Measurements from ENCODE around the gene GLS. TPM values are rescaled to one million over a fixed set of nuclear protein-coding genes. Genes with fewer than 3 reads are reported as not detected.

GLS gene
- total RNA-seq, 1 experiment from 2014 or later = 97.4 TPM

GRCh38 chr2:190838492-190838910, 42.1 kb upstream of the GLS start:
- BruUV-seq (replicated peaks) = no TSS peak
- no peaks in the 10 kb centered on the region for H3K9me3 ChIP-seq (ENCODE audit: control insufficient read depth in 1 of 2, insufficient read depth in 1 of 2, low read depth in 1 of 2, low read length in 2 of 2)
- RAD21 ChIA-PET (ENCODE audit: low non-redundant PET in 1 of 2, low total read pairs in 2 of 2, uncharacterized antibody in 2 of 2, unreplicated experiment in 2 of 2) = no interaction called here
- DNase-seq (ENCODE audit: low read depth, low spot score) = no peak
- CTCF ChIA-PET = interaction anchor here (0.8 kb wide), 1 partner anchor 13 kb away, joined by 3 read pairs; no protein-coding TSS in a partner anchor
- H3K4me1 ChIP-seq (ENCODE audit: control insufficient read depth in 1 of 2, insufficient read depth in 2 of 2, low read length in 2 of 2) = peaks cover 34 to 76% of the 10 kb centered on the region in 2 experiments
- POLR2A ChIA-PET = interaction anchor here (1.1 kb wide), 1 partner anchor 43 kb away, joined by 3 read pairs; no protein-coding TSS in a partner anchor
- H2AFZ ChIP-seq (ENCODE audit: low read depth, low read length, poor library complexity, severe bottlenecking) = no peak overlapping the region
- no peaks in the 10 kb centered on the region for H3K9me2 ChIP-seq (ENCODE audit: insufficient read depth)
- H3K9ac ChIP-seq (ENCODE audit: low read length) = no peak overlapping the region
- peak; percentile 41 for ATAC-seq
- H3K27ac ChIP-seq (ENCODE audit: low read depth, low read length) = no peak overlapping the region
- H3K4me3 ChIP-seq (replicated peaks in 1 of 2; ENCODE audit: low read depth in 1 of 2, low read length in 2 of 2) = no peak overlapping the region
- no peaks in the 10 kb centered on the region for H3K79me2 ChIP-seq (ENCODE audit: insufficient read depth, low read length)
- H3K27me3 ChIP-seq (ENCODE audit: insufficient read depth, low read length) = no peaks in the 10 kb centered on the region
- intact Hi-C loops (cut with micrococcal nuclease) = no loop called here
- H4K20me1 ChIP-seq (ENCODE audit: insufficient read depth) = no peaks in the 10 kb centered on the region
- H3K4me2 ChIP-seq (ENCODE audit: low read length) = peak overlapping the region; percentile 52
- no peaks in the 10 kb centered on the region for H3K36me3 ChIP-seq (ENCODE audit: control insufficient read depth in 1 of 2, insufficient read depth in 2 of 2, low read length in 2 of 2)
- no peak for TF ChIP-seq ELF1 (IDR thresholded peaks at IDR 0.05; ENCODE audit: borderline replicate concordance, low read depth)
- TF ChIP-seq ZFX (IDR thresholded peaks at IDR 0.05) = no peak
- no peak for TF ChIP-seq MAX (IDR thresholded peaks at IDR 0.05)
- TF ChIP-seq FOSL1 (IDR thresholded peaks at IDR 0.05; ENCODE audit: low read depth) = peak; percentile 50
- no peak for TF ChIP-seq EZH2phosphoT487 (IDR thresholded peaks at IDR 0.05; ENCODE audit: borderline replicate concordance)
- TF ChIP-seq CEBPB (IDR thresholded peaks at IDR 0.05; ENCODE audit: low read depth) = no peak
- TF ChIP-seq EGR1 (IDR thresholded peaks at IDR 0.05; ENCODE audit: low read depth) = no peak
- TF ChIP-seq, protein P1, sequence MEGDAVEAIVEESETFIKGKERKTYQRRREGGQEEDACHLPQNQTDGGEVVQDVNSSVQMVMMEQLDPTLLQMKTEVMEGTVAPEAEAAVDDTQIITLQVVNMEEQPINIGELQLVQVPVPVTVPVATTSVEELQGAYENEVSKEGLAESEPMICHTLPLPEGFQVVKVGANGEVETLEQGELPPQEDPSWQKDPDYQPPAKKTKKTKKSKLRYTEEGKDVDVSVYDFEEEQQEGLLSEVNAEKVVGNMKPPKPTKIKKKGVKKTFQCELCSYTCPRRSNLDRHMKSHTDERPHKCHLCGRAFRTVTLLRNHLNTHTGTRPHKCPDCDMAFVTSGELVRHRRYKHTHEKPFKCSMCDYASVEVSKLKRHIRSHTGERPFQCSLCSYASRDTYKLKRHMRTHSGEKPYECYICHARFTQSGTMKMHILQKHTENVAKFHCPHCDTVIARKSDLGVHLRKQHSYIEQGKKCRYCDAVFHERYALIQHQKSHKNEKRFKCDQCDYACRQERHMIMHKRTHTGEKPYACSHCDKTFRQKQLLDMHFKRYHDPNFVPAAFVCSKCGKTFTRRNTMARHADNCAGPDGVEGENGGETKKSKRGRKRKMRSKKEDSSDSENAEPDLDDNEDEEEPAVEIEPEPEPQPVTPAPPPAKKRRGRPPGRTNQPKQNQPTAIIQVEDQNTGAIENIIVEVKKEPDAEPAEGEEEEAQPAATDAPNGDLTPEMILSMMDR (IDR thresholded peaks at IDR 0.05 in 2 of 3, conservative IDR thresholded peaks at IDR 0.05 in 1 of 3; ENCODE audit: borderline replicate concordance in 1 of 3, insufficient read depth in 1 of 3, low read depth in 2 of 3, low read length in 2 of 3) = no peak
- TF ChIP-seq ZNF274 (IDR thresholded peaks at IDR 0.05; ENCODE audit: low read depth, low read length) = no peak
- TF ChIP-seq EZH2 (IDR thresholded peaks at IDR 0.05) = no peak
- no peak for TF ChIP-seq YY1 (IDR thresholded peaks at IDR 0.05; ENCODE audit: extremely low read depth, insufficient replicate concordance, low read depth, low read length)
- no peak for TF ChIP-seq SIN3A (IDR thresholded peaks at IDR 0.05; ENCODE audit: low read depth)
- no peak; the same call in 1 of the 2 replicates for TF ChIP-seq JUND (IDR thresholded peaks at IDR 0.05)
- TF ChIP-seq SRF (IDR thresholded peaks at IDR 0.05; ENCODE audit: low read depth) = no peak
- no peak for TF ChIP-seq CBX3 (IDR thresholded peaks at IDR 0.05; ENCODE audit: low read depth)
- TF ChIP-seq SP1 (IDR thresholded peaks at IDR 0.05; ENCODE audit: low read depth) = peak; percentile 46; the same call in 1 of the 2 replicates
- peak; percentile 25 for TF ChIP-seq ZBTB33 (IDR thresholded peaks at IDR 0.05; ENCODE audit: extremely low read depth, insufficient replicate concordance, low read length)
- TF ChIP-seq POLR2AphosphoS5 (IDR thresholded peaks at IDR 0.05; ENCODE audit: low read depth, low read length) = no peak
- TF ChIP-seq TCF7L2 (IDR thresholded peaks at IDR 0.05; ENCODE audit: borderline replicate concordance, extremely low read depth, insufficient read depth, insufficient read length) = no peak
- TF ChIP-seq POLR2A (IDR thresholded peaks at IDR 0.05; ENCODE audit: borderline replicate concordance, extremely low read depth, insufficient read depth, insufficient read length) = no peak
- TF ChIP-seq, protein P2, sequence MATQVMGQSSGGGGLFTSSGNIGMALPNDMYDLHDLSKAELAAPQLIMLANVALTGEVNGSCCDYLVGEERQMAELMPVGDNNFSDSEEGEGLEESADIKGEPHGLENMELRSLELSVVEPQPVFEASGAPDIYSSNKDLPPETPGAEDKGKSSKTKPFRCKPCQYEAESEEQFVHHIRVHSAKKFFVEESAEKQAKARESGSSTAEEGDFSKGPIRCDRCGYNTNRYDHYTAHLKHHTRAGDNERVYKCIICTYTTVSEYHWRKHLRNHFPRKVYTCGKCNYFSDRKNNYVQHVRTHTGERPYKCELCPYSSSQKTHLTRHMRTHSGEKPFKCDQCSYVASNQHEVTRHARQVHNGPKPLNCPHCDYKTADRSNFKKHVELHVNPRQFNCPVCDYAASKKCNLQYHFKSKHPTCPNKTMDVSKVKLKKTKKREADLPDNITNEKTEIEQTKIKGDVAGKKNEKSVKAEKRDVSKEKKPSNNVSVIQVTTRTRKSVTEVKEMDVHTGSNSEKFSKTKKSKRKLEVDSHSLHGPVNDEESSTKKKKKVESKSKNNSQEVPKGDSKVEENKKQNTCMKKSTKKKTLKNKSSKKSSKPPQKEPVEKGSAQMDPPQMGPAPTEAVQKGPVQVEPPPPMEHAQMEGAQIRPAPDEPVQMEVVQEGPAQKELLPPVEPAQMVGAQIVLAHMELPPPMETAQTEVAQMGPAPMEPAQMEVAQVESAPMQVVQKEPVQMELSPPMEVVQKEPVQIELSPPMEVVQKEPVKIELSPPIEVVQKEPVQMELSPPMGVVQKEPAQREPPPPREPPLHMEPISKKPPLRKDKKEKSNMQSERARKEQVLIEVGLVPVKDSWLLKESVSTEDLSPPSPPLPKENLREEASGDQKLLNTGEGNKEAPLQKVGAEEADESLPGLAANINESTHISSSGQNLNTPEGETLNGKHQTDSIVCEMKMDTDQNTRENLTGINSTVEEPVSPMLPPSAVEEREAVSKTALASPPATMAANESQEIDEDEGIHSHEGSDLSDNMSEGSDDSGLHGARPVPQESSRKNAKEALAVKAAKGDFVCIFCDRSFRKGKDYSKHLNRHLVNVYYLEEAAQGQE (IDR thresholded peaks at IDR 0.05; ENCODE audit: low read depth) = no peak
- TF ChIP-seq ATF3 (IDR thresholded peaks at IDR 0.05) = no peak

All from HCT116 (cell line).